ENCODE results near the gene DUSP28. TPM values are rescaled to one million over a fixed set of nuclear protein-coding genes. Genes with fewer than 3 reads are reported as not detected.

Gene DUSP28
- total and polyA plus RNA-seq, 2 of the 13 experiments (the other 11 are each of a cell fraction or from before 2014, with no cell fraction given), result 5.2 to 8.6 TPM

DNA sequence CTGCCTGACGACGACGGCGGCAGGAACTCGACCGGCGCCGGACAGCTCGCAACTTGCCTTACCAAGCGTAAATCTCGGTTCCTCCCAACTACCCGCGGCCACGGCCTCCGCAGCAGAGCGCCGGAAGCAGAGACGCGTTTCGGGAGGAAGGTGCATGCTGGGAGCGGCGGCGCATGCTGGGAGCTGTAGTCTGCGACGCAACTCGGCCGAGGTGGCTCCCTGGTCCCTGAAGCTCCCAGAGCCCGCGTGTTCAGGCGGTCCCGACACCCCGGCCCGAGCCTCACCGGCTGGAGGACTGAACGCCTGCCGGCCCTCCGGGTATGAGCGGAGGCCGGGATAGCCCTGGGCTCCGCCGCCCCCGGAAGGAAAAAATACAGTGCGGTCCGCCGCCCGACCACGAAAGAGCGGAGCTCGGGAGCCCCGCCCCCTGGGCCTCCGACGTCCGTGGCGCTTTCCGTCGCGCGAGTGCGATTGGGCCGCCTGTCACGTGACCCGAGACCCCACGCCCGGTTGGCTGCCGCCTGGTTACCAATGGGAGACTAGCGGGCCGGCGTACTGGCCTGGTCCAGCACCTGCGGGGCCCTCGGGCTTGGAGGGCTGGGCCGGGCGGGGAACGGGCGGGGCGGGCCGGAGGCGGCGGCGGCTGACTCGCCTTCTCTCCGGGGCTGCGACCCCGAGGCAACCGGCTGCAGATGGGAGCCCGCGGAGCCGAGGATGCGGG lies 26.2 kb downstream of the DUSP28 start, which contains the start of gene CAPN10 (continued):
- TF ChIP-seq, protein P1, sequence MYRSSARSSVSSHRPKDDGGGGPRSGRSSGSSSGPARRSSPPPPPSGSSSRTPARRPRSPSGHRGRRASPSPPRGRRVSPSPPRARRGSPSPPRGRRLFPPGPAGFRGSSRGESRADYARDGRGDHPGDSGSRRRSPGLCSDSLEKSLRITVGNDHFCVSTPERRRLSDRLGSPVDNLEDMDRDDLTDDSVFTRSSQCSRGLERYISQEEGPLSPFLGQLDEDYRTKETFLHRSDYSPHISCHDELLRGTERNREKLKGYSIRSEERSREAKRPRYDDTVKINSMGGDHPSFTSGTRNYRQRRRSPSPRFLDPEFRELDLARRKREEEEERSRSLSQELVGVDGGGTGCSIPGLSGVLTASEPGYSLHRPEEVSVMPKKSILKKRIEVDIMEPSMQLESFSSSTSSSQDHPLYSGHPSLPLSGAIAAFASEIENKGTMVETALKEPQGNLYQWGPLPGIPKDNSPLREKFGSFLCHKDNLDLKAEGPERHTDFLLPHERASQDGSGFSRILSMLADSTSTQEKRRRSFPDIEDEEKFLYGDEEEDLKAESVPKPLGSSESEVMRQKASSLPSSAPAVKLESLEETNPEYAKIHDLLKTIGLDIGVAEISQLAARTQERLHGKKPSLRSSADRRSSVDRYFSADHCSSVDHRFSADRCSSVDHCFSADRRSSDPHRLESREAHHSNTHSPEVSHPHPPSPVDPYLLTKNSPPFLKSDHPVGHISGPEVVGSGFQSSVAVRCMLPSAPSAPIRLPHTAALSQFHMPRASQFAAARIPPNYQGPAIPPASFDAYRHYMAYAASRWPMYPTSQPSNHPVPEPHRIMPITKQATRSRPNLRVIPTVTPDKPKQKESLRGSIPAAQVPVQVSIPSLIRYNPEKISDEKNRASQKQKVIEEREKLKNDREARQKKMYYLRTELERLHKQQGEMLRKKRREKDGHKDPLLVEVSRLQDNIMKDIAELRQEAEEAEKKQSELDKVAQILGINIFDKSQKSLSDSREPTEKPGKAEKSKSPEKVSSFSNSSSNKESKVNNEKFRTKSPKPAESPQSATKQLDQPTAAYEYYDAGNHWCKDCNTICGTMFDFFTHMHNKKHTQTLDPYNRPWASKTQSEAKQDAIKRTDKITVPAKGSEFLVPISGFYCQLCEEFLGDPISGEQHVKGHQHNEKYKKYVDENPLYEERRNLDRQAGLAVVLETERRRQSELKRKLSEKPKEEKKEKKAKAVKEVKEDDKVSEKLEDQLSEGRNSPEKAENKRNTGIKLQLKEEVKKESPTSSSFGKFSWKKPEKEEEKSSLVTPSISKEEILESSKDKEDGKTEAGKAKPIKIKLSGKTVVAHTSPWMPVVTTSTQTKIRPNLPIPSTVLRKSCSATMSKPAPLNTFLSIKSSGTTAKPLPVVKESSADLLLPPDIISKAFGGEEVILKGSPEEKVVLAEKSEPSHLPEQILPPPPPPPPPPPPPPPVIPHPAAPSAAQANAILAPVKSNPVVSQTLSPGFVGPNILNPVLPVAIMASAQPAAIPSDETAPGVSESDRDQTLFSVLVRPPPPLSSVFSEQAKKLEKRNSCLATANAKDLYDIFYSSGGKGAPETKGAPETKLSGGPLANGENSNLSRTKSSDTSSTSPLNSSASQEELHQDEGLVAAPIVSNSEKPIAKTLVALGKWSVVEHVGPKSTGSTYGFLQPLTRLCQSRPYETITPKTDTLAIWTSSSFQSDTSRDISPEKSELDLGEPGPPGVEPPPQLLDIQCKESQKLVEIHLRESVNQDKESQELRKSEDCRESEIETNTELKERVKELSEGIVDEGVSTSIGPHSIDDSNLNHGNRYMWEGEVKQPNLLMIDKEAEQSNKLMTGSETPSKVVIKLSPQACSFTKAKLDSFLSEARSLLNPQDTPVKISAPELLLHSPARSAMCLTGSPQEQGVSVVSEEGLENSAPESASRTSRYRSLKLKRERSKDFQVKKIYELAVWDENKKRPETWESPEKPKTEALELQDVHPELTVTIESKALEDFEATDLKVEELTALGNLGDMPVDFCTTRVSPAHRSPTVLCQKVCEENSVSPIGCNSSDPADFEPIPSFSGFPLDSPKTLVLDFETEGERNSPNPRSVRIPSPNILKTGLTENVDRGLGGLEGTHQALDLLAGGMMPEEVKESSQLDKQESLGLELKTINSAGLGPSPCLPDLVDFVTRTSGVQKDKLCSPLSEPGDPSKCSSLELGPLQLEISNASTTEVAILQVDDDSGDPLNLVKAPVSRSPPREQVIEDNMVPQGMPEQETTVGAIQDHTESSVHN (CRISPR knock-in tag; IDR thresholded peaks at IDR 0.05), result no peak
- TF ChIP-seq IKZF1 (IDR thresholded peaks at IDR 0.05), result no peak
- no peak for TF ChIP-seq AGO1 (IDR thresholded peaks at IDR 0.05; ENCODE audit: low read depth, low read length, poor library complexity, severe bottlenecking)
- TF ChIP-seq, protein P2, sequence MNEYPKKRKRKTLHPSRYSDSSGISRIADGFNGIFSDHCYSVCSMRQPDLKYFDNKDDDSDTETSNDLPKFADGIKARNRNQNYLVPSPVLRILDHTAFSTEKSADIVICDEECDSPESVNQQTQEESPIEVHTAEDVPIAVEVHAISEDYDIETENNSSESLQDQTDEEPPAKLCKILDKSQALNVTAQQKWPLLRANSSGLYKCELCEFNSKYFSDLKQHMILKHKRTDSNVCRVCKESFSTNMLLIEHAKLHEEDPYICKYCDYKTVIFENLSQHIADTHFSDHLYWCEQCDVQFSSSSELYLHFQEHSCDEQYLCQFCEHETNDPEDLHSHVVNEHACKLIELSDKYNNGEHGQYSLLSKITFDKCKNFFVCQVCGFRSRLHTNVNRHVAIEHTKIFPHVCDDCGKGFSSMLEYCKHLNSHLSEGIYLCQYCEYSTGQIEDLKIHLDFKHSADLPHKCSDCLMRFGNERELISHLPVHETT (CRISPR knock-in tag; conservative IDR thresholded peaks at IDR 0.05), result peak; percentile 90
- TF ChIP-seq DR1 (CRISPR knock-in tag; IDR thresholded peaks at IDR 0.05), result peak; percentile 48; the same call in 1 of the 2 replicates
- TF ChIP-seq, protein P3, sequence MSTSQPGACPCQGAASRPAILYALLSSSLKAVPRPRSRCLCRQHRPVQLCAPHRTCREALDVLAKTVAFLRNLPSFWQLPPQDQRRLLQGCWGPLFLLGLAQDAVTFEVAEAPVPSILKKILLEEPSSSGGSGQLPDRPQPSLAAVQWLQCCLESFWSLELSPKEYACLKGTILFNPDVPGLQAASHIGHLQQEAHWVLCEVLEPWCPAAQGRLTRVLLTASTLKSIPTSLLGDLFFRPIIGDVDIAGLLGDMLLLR (CRISPR knock-in tag; IDR thresholded peaks at IDR 0.05), result peak; percentile 85
- peak; percentile 94 for TF ChIP-seq ASH2L (IDR thresholded peaks at IDR 0.05; ENCODE audit: insufficient read length, low read depth, low read length)
- no peak for TF ChIP-seq ARNT (IDR thresholded peaks at IDR 0.05)
- TF ChIP-seq HNRNPLL (IDR thresholded peaks at IDR 0.05; ENCODE audit: low read depth, low read length, poor library complexity, severe bottlenecking), result peak; percentile 90
- peak; percentile 50 for TF ChIP-seq ZIK1 (CRISPR knock-in tag; IDR thresholded peaks at IDR 0.05; ENCODE audit: borderline replicate concordance, low read depth)
- 0 out of 2 replicates have a peak, but pooled peaks have one; percentile 73 for TF ChIP-seq ZNF550 (CRISPR knock-in tag; IDR thresholded peaks at IDR 0.05; ENCODE audit: borderline replicate concordance)
- peak; percentile 50 for TF ChIP-seq TSC22D2 (CRISPR knock-in tag; IDR thresholded peaks at IDR 0.05; ENCODE audit: borderline replicate concordance)
- TF ChIP-seq ESRRA (CRISPR knock-in tag; IDR thresholded peaks at IDR 0.05; ENCODE audit: low read depth), result peak; percentile 77; the same call in 1 of the 2 replicates
- no peak for TF ChIP-seq ZSCAN25 (CRISPR knock-in tag; IDR thresholded peaks at IDR 0.05)
- TF ChIP-seq GABPB1 (CRISPR knock-in tag; IDR thresholded peaks at IDR 0.05), result peak; percentile 99
